GM18858 (cell line): ENCODE data around the gene AGBL5.

ENCODE experiments used
- ATAC-seq: cut with Tn5 transposase; IDR thresholded peaks from one replicate; pipeline ENCODE4 v1.9.1; 2021; ENCODE audit not compliant: unreplicated experiment

AGBL5 gene

GRCh38 chr2:27050996-27051901 is at the start of gene AGBL5:
AGBL5 (plus strand) TSS chr2:27051668; CDS start chr2:27052959, 1,291 bp downstream.
- peak; percentile 54 for ATAC-seq

GRCh38 chr2:27001950-27002349 is 49.5 kb upstream of the AGBL5 start:
- ATAC-seq, result no peak

GRCh38 chr2:27003007-27003406 is 48.5 kb upstream of the AGBL5 start:
- ATAC-seq, result no peak

- no peak for ATAC-seq
Measured at GRCh38 chr2:27003857-27004256, 47.6 kb upstream of the AGBL5 start.

GRCh38 chr2:27006602-27007415 is 44.7 kb upstream of the AGBL5 start:
- no peak for ATAC-seq

GRCh38 chr2:27007416-27008374 is 43.8 kb upstream of the AGBL5 start:
- ATAC-seq, result no peak

GRCh38 chr2:27008678-27009077 is 42.8 kb upstream of the AGBL5 start:
- ATAC-seq, result no peak

- ATAC-seq, result no peak
Measured at GRCh38 chr2:27009083-27009482, 42.4 kb upstream of the AGBL5 start.

- ATAC-seq, result no peak
Measured at GRCh38 chr2:27009716-27010115, 41.8 kb upstream of the AGBL5 start.

GRCh38 chr2:27010139-27010538 is 41.3 kb upstream of the AGBL5 start:
- ATAC-seq, result no peak

- ATAC-seq, result no peak
Measured at GRCh38 chr2:27013738-27014137, 37.7 kb upstream of the AGBL5 start.

- no peak for ATAC-seq
Measured at GRCh38 chr2:27014771-27015433, 36.6 kb upstream of the AGBL5 start.

- no peak for ATAC-seq
Measured at GRCh38 chr2:27016801-27017325, 34.6 kb upstream of the AGBL5 start.

GRCh38 chr2:27018142-27018541 is 33.3 kb upstream of the AGBL5 start:
- no peak for ATAC-seq

- no peak for ATAC-seq
Measured at GRCh38 chr2:27019459-27019858, 32.0 kb upstream of the AGBL5 start.

GRCh38 chr2:27019931-27020855 is 31.3 kb upstream of the AGBL5 start:
- ATAC-seq, result no peak

GRCh38 chr2:27021253-27022049 is 30.0 kb upstream of the AGBL5 start:
- no peak for ATAC-seq

GRCh38 chr2:27023740-27024139 is 27.7 kb upstream of the AGBL5 start:
- ATAC-seq, result no peak
